GM12874 (cell line): ENCODE results near the gene SAMD4A.

ENCODE experiments used
- TF ChIP-seq, protein P1 (sequence below): IDR thresholded peaks from 2 replicates; pipeline ENCODE4 v1.5.1; 2011; ENCODE audit warnings: low read depth, mild to moderate bottlenecking, control low read depth, low read length, moderate library complexity; ENCODE audit not compliant: insufficient read depth

Gene SAMD4A

DNA sequence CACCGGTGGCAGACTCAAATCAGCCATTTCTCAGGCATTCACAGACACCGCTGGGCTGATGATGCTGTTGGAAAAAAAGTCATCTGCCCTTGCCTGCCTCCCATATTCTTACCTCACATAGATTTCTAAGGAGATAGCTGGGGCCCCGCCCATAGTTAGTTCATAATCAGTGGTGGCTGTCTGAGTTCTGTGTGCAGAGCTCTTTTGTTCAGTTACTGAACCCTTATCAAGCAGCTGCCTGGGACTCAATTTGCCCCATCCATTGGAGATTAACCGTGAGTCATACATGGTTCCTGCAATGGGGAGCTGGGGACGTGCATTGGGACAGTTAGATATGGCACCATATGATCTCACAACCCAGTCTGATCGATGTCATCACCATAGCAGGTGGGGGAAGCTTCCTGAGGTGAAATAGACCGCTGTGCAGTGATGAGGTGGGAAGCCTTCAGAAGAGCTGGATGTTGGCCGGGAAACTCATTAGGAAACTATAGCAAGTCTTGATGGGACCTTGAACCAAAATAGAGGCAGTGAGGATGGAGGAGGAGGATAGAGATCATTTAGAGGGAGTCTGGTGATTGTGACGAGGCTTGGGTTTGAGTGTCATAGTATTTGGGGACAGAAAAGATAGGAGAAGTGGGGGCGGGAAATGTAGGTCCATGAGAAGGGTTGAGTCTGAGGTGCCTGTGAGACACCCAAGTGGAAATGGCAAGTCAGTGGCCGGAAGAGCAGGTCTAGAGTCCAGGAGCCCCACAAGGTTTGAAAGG lies 187.9 kb downstream of the SAMD4A start:
- TF ChIP-seq, protein P1, sequence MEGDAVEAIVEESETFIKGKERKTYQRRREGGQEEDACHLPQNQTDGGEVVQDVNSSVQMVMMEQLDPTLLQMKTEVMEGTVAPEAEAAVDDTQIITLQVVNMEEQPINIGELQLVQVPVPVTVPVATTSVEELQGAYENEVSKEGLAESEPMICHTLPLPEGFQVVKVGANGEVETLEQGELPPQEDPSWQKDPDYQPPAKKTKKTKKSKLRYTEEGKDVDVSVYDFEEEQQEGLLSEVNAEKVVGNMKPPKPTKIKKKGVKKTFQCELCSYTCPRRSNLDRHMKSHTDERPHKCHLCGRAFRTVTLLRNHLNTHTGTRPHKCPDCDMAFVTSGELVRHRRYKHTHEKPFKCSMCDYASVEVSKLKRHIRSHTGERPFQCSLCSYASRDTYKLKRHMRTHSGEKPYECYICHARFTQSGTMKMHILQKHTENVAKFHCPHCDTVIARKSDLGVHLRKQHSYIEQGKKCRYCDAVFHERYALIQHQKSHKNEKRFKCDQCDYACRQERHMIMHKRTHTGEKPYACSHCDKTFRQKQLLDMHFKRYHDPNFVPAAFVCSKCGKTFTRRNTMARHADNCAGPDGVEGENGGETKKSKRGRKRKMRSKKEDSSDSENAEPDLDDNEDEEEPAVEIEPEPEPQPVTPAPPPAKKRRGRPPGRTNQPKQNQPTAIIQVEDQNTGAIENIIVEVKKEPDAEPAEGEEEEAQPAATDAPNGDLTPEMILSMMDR, result no peak

DNA sequence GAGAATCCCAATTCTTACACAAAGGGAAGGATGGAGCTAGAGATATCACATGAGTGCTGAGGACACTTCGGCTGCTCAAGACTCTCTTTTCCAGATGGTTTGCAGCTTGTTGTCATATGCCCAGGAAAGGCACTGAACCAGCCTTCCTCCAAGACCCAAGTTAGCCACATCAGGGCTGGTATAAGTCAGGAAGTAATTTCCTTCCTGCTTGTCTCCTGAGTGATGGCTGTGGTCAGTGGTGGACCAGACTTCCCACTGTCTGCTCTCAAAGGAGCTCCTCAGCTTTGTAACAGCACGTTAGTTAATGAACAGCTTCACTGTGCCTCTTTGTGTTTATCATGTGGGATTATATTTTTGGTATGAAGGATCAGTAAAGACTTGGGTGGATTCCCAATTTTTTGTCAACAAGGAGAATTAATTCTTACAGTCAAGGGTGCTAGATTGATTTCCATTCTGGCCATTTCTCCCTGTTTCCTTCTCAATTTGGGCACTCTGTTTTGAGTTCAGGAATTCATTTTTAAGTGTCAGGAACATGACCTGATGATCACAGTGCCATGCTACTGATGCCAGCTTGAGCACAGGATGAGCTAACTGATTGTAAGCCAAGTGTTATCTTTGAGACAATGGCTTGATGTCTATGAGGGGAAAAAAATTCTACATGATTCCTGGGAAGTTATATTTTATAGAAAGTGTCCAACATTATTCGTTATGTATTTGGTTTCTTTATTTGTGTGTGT lies 189.9 kb downstream of the SAMD4A start:
- TF ChIP-seq, protein P1, result no peak

DNA sequence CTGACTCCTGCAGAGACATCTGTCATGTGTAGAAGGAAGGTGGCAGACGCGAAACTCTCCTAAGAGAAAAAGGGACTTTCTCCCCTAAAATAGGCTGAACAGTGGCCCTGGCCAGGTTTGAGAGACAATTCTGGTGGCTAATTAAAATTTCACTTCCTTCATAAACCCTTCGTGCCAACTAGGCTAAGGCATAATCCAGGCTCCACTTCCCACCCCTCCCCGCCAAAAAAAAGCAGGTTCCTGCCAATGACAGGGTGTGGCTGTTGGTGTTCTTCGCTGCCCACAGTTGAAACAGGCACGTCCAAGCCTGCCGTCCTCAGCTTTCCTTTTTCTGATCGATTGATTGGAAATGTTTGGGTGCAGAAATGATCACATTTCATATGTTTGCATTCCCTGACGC lies 191.1 kb downstream of the SAMD4A start:
- TF ChIP-seq, protein P1, result no peak

DNA sequence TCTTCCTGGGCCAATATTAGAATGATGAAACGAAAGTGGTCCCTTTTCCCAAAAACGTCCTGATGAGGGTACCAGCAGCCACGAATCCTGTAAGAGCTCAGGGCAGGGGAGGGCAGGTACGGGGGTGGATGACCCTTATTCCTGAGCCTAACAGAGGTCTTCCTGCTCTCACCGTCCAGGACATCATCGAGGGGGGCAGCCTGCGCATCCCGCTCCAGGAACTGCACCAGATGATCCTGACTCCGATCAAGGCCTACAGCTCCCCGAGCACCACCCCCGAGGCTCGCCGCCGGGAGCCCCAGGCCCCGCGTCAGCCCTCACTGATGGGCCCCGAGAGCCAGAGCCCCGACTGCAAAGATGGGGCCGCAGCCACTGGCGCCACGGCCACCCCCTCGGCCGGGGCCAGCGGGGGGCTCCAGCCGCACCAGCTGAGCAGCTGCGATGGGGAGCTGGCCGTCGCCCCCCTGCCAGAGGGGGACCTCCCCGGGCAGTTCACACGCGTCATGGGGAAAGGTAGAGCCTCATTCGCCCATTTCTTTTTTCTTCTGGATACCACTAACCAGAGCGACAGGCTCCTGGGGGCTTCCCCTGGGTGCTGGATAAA lies 193.2 kb downstream of the SAMD4A start:
- TF ChIP-seq, protein P1, result no peak

DNA sequence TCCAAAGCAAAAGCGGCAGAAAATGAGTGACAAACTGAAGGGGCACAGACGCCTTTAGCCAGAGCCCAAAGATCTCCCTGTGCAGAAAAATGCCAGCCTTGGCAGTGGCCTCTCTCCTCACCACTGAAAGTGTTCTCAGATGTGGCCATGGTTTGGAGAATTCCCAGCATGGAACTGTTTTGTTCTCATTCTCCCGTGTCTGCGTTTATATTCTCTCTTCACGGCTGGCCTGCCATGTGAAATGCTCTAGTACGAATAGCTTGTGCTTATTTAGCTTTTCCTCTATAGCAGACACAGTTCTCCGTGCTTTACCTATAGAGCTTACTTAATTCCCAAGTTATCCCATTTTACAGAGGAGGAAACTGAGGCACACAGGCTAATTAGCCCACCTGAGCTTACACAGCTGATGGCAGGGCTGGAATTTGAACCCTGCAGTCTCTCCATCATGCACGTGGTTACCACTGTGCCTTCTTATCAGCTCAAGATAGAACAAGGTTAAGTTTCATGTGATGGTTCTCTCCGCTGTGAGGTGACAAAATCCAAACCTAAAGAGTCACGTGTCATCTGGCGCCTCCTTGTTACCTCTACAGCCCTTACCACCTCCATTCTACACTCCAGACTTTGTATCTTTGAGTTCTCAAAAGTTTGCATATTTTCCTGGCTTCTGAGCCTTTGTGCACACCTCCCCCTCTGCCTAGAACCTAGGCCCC lies 194.1 kb downstream of the SAMD4A start:
- TF ChIP-seq, protein P1, result no peak

DNA sequence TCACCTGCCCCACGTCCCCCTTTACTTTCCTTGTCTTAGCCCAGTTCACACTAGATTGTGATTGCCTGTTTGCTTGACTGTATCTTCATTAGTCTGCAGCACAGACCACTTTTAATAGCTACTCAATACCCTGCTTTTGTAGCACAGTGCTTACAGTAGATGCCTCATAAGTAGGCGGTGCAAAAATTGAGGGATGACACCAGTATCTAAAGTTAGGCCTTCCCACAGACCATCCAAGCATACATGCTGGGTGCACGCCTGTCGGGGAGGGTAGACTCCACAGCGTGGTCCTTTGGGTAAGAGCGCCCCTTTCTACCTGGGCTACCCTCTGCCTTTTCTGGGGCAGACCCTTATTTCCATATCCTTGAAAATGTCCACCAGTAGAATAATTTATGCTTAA lies 194.9 kb downstream of the SAMD4A start:
- TF ChIP-seq, protein P1, result no peak

DNA sequence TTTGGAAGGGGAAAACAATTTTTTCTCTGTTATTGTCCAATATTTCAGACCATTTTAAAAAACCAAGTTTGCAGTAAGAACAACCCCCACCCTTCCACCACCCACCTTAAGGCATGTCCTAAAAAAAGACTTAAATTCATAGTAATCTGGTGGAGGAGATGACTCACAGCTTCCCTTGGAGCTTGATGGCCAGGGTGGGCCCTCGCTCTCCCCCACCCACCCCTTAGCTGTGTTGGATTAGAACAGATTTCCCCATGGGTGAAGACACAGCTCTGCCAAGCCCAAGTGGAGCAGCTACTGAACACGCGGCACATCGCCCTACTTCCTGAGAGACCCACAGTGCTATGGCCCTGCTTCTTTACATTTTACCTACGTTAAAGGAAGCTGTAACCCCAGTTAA lies 195.4 kb downstream of the SAMD4A start:
- TF ChIP-seq, protein P1, result no peak
